ENCODE data around the gene KCNQ1.

- TF ChIP-seq CTCF (IDR thresholded peaks at IDR 0.05): no peak
- TF ChIP-seq POLR2A (IDR thresholded peaks at IDR 0.05): no peak
Measured at GRCh38 chr11:2718817-2719438, 274.1 kb downstream of the KCNQ1 start.

All from body of pancreas (tissue), 4 donors.